ENCODE data around the gene STMN3.

- no peak for TF ChIP-seq POLR2A (IDR thresholded peaks at IDR 0.05)
- TF ChIP-seq CTCF (IDR thresholded peaks at IDR 0.05), result no peak
Measured at GRCh38 chr20:63648895-63649589, 4.2 kb downstream of the STMN3 start.

Data from vagina (tissue), 2 donors.